Liver (tissue), 9 donors: ENCODE measurements around the gene SPEF1. TPM values are rescaled to one million over a fixed set of nuclear protein-coding genes. Genes with fewer than 3 reads are reported as not detected.

ENCODE experiments used
- DNase-seq: peaks from one replicate; pipeline ENCODE4 v3.0.0-alpha.2; 2017; ENCODE audit warnings: low spot score
- H3K27ac ChIP-seq, 2 donors: one replicate each; pipeline ENCODE4 v1.7.0; 2013; ENCODE audit warnings: inconsistent platforms in 2 of 2, low read length in 2 of 2, control low read depth in 1 of 2, low read depth in 1 of 2, mild to moderate bottlenecking in 1 of 2
- H3K27me3 ChIP-seq, 4 donors: one replicate each; pipeline versions ENCODE4 v1.6.1 to v1.7.0; 2013; ENCODE audit warnings: low read length in 3 of 4, inconsistent platforms in 1 of 4, mild to moderate bottlenecking in 1 of 4, moderate library complexity in 1 of 4; ENCODE audit not compliant: control insufficient read depth in 4 of 4, insufficient read depth in 4 of 4
- H3K36me3 ChIP-seq, 4 donors: one replicate each; pipeline versions ENCODE4 v1.6.1 to v1.7.0; 2013; ENCODE audit warnings: low read length in 3 of 4, mild to moderate bottlenecking in 3 of 4, low read depth in 1 of 4, moderate library complexity in 1 of 4; ENCODE audit not compliant: control insufficient read depth in 4 of 4, insufficient read depth in 3 of 4
- H3K4me1 ChIP-seq, 4 donors: one replicate each; pipeline versions ENCODE4 v1.6.1 to v1.7.0; 2013; ENCODE audit warnings: low read length in 3 of 4, mild to moderate bottlenecking in 3 of 4, moderate library complexity in 1 of 4; ENCODE audit not compliant: control insufficient read depth in 4 of 4, insufficient read depth in 4 of 4
- H3K4me3 ChIP-seq, 3 donors: one replicate each; pipeline versions ENCODE4 v1.6.1 to v1.7.0; 2013; ENCODE audit warnings: low read length in 3 of 3, control low read depth in 1 of 3, low read depth in 1 of 3, mild to moderate bottlenecking in 1 of 3
- H3K9ac ChIP-seq, 2 donors: one replicate each; pipeline ENCODE4 v1.7.0; 2013; ENCODE audit warnings: low read length in 2 of 2, mild to moderate bottlenecking in 2 of 2, moderate library complexity in 2 of 2, control low read depth in 1 of 2, low read depth in 1 of 2
- H3K9me3 ChIP-seq, 4 donors: one replicate each; pipeline versions ENCODE4 v1.6.1 to v1.7.0; 2013; ENCODE audit warnings: low read length in 3 of 4; ENCODE audit not compliant: control insufficient read depth in 4 of 4
- CTCF ChIP-seq: fragments of 150-350 bp; IDR thresholded peaks from 2 replicates; pipeline ENCODE4 v1.5.1; 2017; ENCODE audit warnings: improper control_type of control experiment, low read depth, low read length; ENCODE audit not compliant: missing input control
- EGR1 ChIP-seq, 2 donors: IDR thresholded peaks; 2 replicates each; pipeline ENCODE4 v1.6.1; 2016 to 2018; ENCODE audit warnings: antibody characterized with exemption in 2 of 2, low read depth in 2 of 2
- FOXA1 ChIP-seq: IDR thresholded peaks from 2 replicates; pipeline ENCODE4 v1.6.1; 2016; ENCODE audit warnings: antibody characterized with exemption
- FOXA2 ChIP-seq: IDR thresholded peaks from 2 replicates; pipeline ENCODE4 v1.6.1; 2016; ENCODE audit warnings: antibody characterized with exemption
- GABPA ChIP-seq, 2 donors: IDR thresholded peaks in 1 of 2; conservative IDR thresholded peaks in 1 of 2; 2 replicates each; pipeline ENCODE4 v1.6.1; 2016; ENCODE audit warnings: antibody characterized with exemption in 2 of 2, mild to moderate bottlenecking in 1 of 2, moderate library complexity in 1 of 2
- HNF4A ChIP-seq, 2 donors: conservative IDR thresholded peaks; 2 replicates each; pipeline ENCODE4 v1.6.1; 2016; ENCODE audit warnings: antibody characterized with exemption in 2 of 2, mild to moderate bottlenecking in 2 of 2
- HNF4G ChIP-seq: IDR thresholded peaks from 2 replicates; pipeline ENCODE4 v1.6.1; 2016; ENCODE audit warnings: antibody characterized with exemption
- JUND ChIP-seq, 2 donors: IDR thresholded peaks; 2 replicates each; pipeline ENCODE4 v1.6.1; 2016; ENCODE audit warnings: antibody characterized with exemption in 2 of 2
- NR2F2 ChIP-seq: IDR thresholded peaks from 2 replicates; pipeline ENCODE4 v1.6.1; 2016; ENCODE audit warnings: antibody characterized with exemption
- RAD21 ChIP-seq, 2 donors: IDR thresholded peaks; 2 replicates each; pipeline ENCODE4 v1.6.1; 2016; ENCODE audit warnings: antibody characterized with exemption in 2 of 2, mild to moderate bottlenecking in 2 of 2
- RXRA ChIP-seq, 2 donors: IDR thresholded peaks; 2 replicates each; pipeline ENCODE4 v1.6.1; 2017 to 2018; ENCODE audit warnings: antibody characterized with exemption in 2 of 2, mild to moderate bottlenecking in 1 of 2
- SP1 ChIP-seq: IDR thresholded peaks from 2 replicates; pipeline ENCODE4 v1.6.1; 2018; ENCODE audit warnings: antibody characterized with exemption, mild to moderate bottlenecking
- TAF1 ChIP-seq: conservative IDR thresholded peaks from 2 replicates; pipeline ENCODE4 v1.6.1; 2016; ENCODE audit warnings: antibody characterized with exemption, mild to moderate bottlenecking
- YY1 ChIP-seq: IDR thresholded peaks from 2 replicates; pipeline ENCODE4 v1.6.1; 2016; ENCODE audit warnings: antibody characterized with exemption, mild to moderate bottlenecking
- WGBS: extraction: QIAGEN DNeasy Blood & Tissue Kit; methylation state at CpG from one replicate; pipeline ENCODE4 v1.1.7; 2013; 5-methylcytosine and 5-hydroxymethylcytosine counted together
- polyA plus RNA-seq, 2 donors: library from polyadenylated mRNA; stranded (reverse) in 1 of 2; unstranded in 1 of 2; fragments of 200-250 nt in 1 of 2; fragments of >200 nt in 1 of 2; fragmentation: Nextera tagmentation in 1 of 2; extraction: Ambion mirVana in 1 of 2; gene quantifications; one replicate each; pipeline versions ENCODE4 v1.2.1 to v1.2.3, GENCODE V29; 2013 to 2015
- total RNA-seq, 2 donors: library from RNA; depleted of rRNA; stranded (reverse); fragments of >200 nt; gene quantifications; one replicate each; pipeline ENCODE4 v1.2.3, GENCODE V29; 2014
- TF ChIP-seq, protein P1 (sequence below): IDR thresholded peaks from 2 replicates; pipeline ENCODE4 v1.6.1; 2016; ENCODE audit warnings: antibody characterized with exemption
- TF ChIP-seq, protein P2 (sequence below): IDR thresholded peaks from 2 replicates; pipeline ENCODE4 v1.6.1; 2016; ENCODE audit warnings: antibody characterized with exemption
- donor health status: healthy.
- donor health status: healthy.
- donor health status: healthy.
- donor health status: healthy.
- donor health status: healthy.

The SPEF1 gene
- total and polyA plus RNA-seq, 4 donors: not detected

DNA sequence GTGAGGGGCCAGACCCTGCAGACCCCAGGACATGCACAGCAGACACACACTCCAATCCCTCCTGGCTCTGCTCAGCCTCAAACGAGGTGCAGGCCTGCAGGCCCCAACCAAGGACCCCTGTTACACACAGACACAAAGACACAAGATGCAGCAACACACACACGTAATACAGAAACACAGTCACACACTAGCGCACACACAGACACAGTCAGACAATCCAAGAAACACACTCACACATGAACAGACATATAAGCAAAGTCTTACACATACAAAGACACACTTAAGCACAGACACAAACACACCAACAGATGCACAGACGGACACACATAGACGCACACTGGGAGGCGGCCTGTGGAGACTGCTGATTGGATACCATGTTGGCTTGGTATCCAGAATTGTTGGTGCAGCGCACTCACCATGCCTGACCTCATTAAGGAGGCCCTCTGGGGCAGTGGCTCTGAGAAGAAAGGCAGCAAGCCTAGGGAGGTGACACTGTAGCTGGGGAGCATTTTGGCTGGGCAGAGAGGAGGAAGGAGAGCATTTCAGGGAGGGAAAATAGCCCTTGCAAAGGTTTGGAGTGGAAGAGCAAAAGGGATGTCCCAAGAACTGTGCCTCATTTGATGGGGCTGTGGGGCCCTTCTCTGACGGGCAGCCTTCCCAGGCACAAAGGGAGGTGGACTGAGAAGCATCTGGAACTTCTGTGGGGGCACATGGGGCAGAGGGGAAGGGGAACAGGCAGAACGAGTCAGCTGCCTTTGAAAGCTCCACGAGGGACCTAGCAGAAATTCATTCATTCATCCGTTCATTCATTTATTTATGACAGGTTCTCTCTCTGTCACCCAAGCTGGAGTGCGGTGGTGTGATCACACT lies 50.2 kb downstream of the SPEF1 start:
- no peak for DNase-seq
- H3K36me3 ChIP-seq: no peaks in the 10 kb centered on the region
- H3K4me3 ChIP-seq: no peak overlapping the region
- peaks cover 0 to 4% (median 1%) of the 10 kb centered on the region in 4 donors for H3K27me3 ChIP-seq
- no peaks in the 10 kb centered on the region for H3K4me1 ChIP-seq
- no peak for TF ChIP-seq FOXA1
- TF ChIP-seq, protein P1, sequence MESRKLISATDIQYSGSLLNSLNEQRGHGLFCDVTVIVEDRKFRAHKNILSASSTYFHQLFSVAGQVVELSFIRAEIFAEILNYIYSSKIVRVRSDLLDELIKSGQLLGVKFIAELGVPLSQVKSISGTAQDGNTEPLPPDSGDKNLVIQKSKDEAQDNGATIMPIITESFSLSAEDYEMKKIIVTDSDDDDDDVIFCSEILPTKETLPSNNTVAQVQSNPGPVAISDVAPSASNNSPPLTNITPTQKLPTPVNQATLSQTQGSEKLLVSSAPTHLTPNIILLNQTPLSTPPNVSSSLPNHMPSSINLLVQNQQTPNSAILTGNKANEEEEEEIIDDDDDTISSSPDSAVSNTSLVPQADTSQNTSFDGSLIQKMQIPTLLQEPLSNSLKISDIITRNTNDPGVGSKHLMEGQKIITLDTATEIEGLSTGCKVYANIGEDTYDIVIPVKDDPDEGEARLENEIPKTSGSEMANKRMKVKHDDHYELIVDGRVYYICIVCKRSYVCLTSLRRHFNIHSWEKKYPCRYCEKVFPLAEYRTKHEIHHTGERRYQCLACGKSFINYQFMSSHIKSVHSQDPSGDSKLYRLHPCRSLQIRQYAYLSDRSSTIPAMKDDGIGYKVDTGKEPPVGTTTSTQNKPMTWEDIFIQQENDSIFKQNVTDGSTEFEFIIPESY: no peak
- TF ChIP-seq, protein P2, sequence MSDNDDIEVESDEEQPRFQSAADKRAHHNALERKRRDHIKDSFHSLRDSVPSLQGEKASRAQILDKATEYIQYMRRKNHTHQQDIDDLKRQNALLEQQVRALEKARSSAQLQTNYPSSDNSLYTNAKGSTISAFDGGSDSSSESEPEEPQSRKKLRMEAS: no peak
- 93% methylated on average over 12 of the region's 12 CpGs for WGBS
- H3K27ac ChIP-seq: no peak overlapping the region
- no peak overlapping the region for H3K9ac ChIP-seq
- H3K9me3 ChIP-seq: no peaks in the 10 kb centered on the region

GRCh38 chr20:3729811-3730540 lies 51.3 kb downstream of the SPEF1 start:
- Histone ChIP-seq H3K9ac (no peak overlapping the region), H3K9me3 (no peaks in the 10 kb centered on the region), H3K27ac (no peak overlapping the region), H3K4me3 (no peak overlapping the region), H3K27me3 (peaks cover 0 to 4% (median 1%) of the 10 kb centered on the region in 4 donors), H3K36me3 (no peaks in the 10 kb centered on the region), H3K4me1 (no peaks in the 10 kb centered on the region)
- DNase-seq: no peak
- no peak for TF ChIP-seq RXRA (IDR thresholded peaks at IDR 0.05)
- TF ChIP-seq, protein P1: no peak
- WGBS: 79% methylated on average over 8 of the region's 8 CpGs

- no peaks in the 10 kb centered on the region for H3K9me3 ChIP-seq
- H3K27ac ChIP-seq: no peak overlapping the region
- peaks cover 0 to 4% (median 1%) of the 10 kb centered on the region in 4 donors for H3K27me3 ChIP-seq
- H3K9ac ChIP-seq: no peak overlapping the region
- H3K36me3 ChIP-seq: no peaks in the 10 kb centered on the region
- no peak for TF ChIP-seq HNF4G
- no peak for TF ChIP-seq RXRA (IDR thresholded peaks at IDR 0.05)
- TF ChIP-seq FOXA2: no peak
- TF ChIP-seq CTCF: no peak
- TF ChIP-seq, protein P1: no peak
- no peak for TF ChIP-seq FOXA1
- TF ChIP-seq YY1: no peak
- TF ChIP-seq EGR1 (IDR thresholded peaks at IDR 0.05; ENCODE audit: low read depth in 2 of 2): no peak
- no peak for TF ChIP-seq NR2F2
- no peak for TF ChIP-seq TAF1
- TF ChIP-seq RAD21 (IDR thresholded peaks at IDR 0.05): no peak
- no peak for TF ChIP-seq HNF4A (conservative IDR thresholded peaks at IDR 0.05)
- TF ChIP-seq, protein P2: no peak
- no peak for TF ChIP-seq JUND (IDR thresholded peaks at IDR 0.05)
- TF ChIP-seq SP1: no peak
- TF ChIP-seq GABPA (IDR thresholded peaks at IDR 0.05 in 1 of 2, conservative IDR thresholded peaks at IDR 0.05 in 1 of 2): no peak
- H3K4me1 ChIP-seq: no peaks in the 10 kb centered on the region
- no peak for DNase-seq
- 90% methylated on average over 6 of the region's 6 CpGs for WGBS
- H3K4me3 ChIP-seq: no peak overlapping the region
Measured at GRCh38 chr20:3729378-3729777, 51.9 kb downstream of the SPEF1 start.
